IMR-90 (cell line): ENCODE results near the gene VPREB3. TPM values are rescaled to one million over a fixed set of nuclear protein-coding genes. Genes with fewer than 3 reads are reported as not detected.

Experiments used
- ATAC-seq: fragments of 200-7000 bp; cut with Tn5 transposase; 2 replicates; pipeline ENCODE4 v1.9.1; 2020; ENCODE audit warnings: low read depth, mild to moderate bottlenecking, moderate library complexity
- BruUV-seq: library from RNA; stranded (reverse); fragments of 400-500 nt; replicated peaks from 2 replicates; lab custom pipeline; 2021; lab: Mats Ljungman, UMichigan
- CTCF ChIA-PET: fragments of 300-600 bp; formaldehyde crosslinking; extraction: SDS; loops from one replicate; lab custom pipeline; 2021; ENCODE audit warnings: antibody characterized with exemption; lab: Yijun Ruan, JAX
- POLR2A ChIA-PET: fragments of 300-600 bp; sonication (Branson Sonifier 250); formaldehyde crosslinking; loops from one replicate; lab custom pipeline; 2022; ENCODE audit warnings: antibody characterized with exemption; ENCODE audit not compliant: unreplicated experiment; lab: Charles Lee
- DNase-seq: peaks from one replicate; pipeline ENCODE4 v3.0.0; 2013
- H2AFZ ChIP-seq: replicated peaks from 2 replicates; pipeline ENCODE3; 2013; ENCODE audit warnings: low read length, mild to moderate bottlenecking; ENCODE audit not compliant: poor library complexity
- H2AK5ac ChIP-seq: 2 replicates; pipeline ENCODE4 v1.6.1; 2013; ENCODE audit warnings: low read depth, low read length, inconsistent platforms
- H2AK9ac ChIP-seq: replicated peaks from 2 replicates; pipeline ENCODE3; 2013; ENCODE audit warnings: mild to moderate bottlenecking, low read depth, low read length, moderate library complexity; ENCODE audit not compliant: poor library complexity
- H2BK120ac ChIP-seq: 2 replicates; pipeline ENCODE4 v1.6.1; 2013; ENCODE audit warnings: low read depth, low read length, inconsistent platforms
- H2BK15ac ChIP-seq: 3 replicates; pipeline ENCODE4 v1.6.1; 2013; ENCODE audit warnings: low read depth, low read length, inconsistent platforms
- H2BK20ac ChIP-seq: 2 replicates; pipeline ENCODE4 v1.6.1; 2013; ENCODE audit warnings: low read depth, mild to moderate bottlenecking, inconsistent platforms, low read length, moderate library complexity
- H2BK5ac ChIP-seq: 2 replicates; pipeline ENCODE4 v1.6.1; 2013; ENCODE audit warnings: mild to moderate bottlenecking, low read depth, low read length, inconsistent platforms; ENCODE audit not compliant: poor library complexity, severe bottlenecking
- H3K14ac ChIP-seq: replicated peaks from 2 replicates; pipeline ENCODE4 v1.6.1; 2013; ENCODE audit warnings: low read depth, low read length, inconsistent platforms
- H3K18ac ChIP-seq: 2 replicates; pipeline ENCODE4 v1.6.1; 2013; ENCODE audit warnings: low read depth, low read length, control low read depth
- H3K23ac ChIP-seq: 2 replicates; pipeline ENCODE4 v1.6.1; 2013; ENCODE audit warnings: low read depth, low read length, inconsistent platforms
- H3K27ac ChIP-seq: 2 replicates; pipeline ENCODE4 v1.5.1; 2013; ENCODE audit warnings: mild to moderate bottlenecking, control low read depth, low read length; ENCODE audit not compliant: insufficient read depth
- H3K27me3 ChIP-seq: 2 replicates; pipeline ENCODE4 v1.6.1; 2013; ENCODE audit warnings: low read length; ENCODE audit not compliant: control insufficient read depth, insufficient read depth
- H3K36me3 ChIP-seq: 2 replicates; pipeline ENCODE4 v1.6.1; 2013; ENCODE audit warnings: low read length, mixed read lengths; ENCODE audit not compliant: control insufficient read depth, insufficient read depth
- H3K4ac ChIP-seq: 2 replicates; pipeline ENCODE4 v1.6.1; 2013; ENCODE audit warnings: low read depth, low read length, inconsistent platforms
- H3K4me1 ChIP-seq: 2 replicates; pipeline ENCODE4 v1.6.1; 2013; ENCODE audit warnings: low read length, mixed read lengths; ENCODE audit not compliant: control insufficient read depth, insufficient read depth
- H3K4me2 ChIP-seq: 2 replicates; pipeline ENCODE4 v1.6.1; 2013; ENCODE audit warnings: low read depth, mild to moderate bottlenecking, control low read depth, low read length, moderate library complexity
- H3K4me3 ChIP-seq: 2 replicates; pipeline ENCODE4 v1.5.1; 2013; ENCODE audit warnings: low read depth, mild to moderate bottlenecking, control low read depth, low read length, moderate library complexity; ENCODE audit not compliant: insufficient read depth
- H3K56ac ChIP-seq: 2 replicates; pipeline ENCODE4 v1.6.1; 2013; ENCODE audit warnings: low read length, inconsistent platforms; ENCODE audit not compliant: insufficient read depth; ENCODE audit errors: extremely low read depth
- H3K79me1 ChIP-seq, 2 experiments: 2 replicates each; pipeline ENCODE4 v1.6.1; 2013; ENCODE audit warnings: low read length in 2 of 2, inconsistent platforms in 1 of 2, low read depth in 1 of 2
- H3K9ac ChIP-seq: 2 replicates; pipeline ENCODE4 v1.6.1; 2013; ENCODE audit warnings: low read depth, low read length, control low read depth
- H3K9me1 ChIP-seq: 2 replicates; pipeline ENCODE4 v1.6.1; 2013; ENCODE audit warnings: low read length, inconsistent platforms; ENCODE audit not compliant: insufficient read depth
- H3K9me3 ChIP-seq: 2 replicates; pipeline ENCODE4 v1.6.1; 2013; ENCODE audit warnings: low read length; ENCODE audit not compliant: control insufficient read depth, insufficient read depth
- H4K20me1 ChIP-seq: 2 replicates; pipeline ENCODE4 v1.6.1; 2013; ENCODE audit warnings: low read length, inconsistent platforms; ENCODE audit not compliant: insufficient read depth
- H4K5ac ChIP-seq: 2 replicates; pipeline ENCODE4 v1.6.1; 2013; ENCODE audit warnings: mild to moderate bottlenecking, low read depth, low read length, control low read depth
- H4K8ac ChIP-seq, 2 experiments: 2 replicates each; pipeline ENCODE4 v1.6.1; 2013; ENCODE audit warnings: low read depth in 2 of 2, low read length in 2 of 2, control low read depth in 1 of 2, inconsistent platforms in 1 of 2
- H4K91ac ChIP-seq: 2 replicates; pipeline ENCODE4 v1.6.1; 2013; ENCODE audit warnings: low read depth, low read length, inconsistent platforms; ENCODE audit not compliant: insufficient read depth
- CHD1 ChIP-seq: IDR thresholded peaks from 2 replicates; pipeline ENCODE4 v1.6.1; 2012; ENCODE audit warnings: low read depth, low read length, improper control_type of control experiment
- FOS ChIP-seq: fragments of 150-350 bp; IDR thresholded peaks from 2 replicates; pipeline ENCODE4 v1.6.1; 2016; ENCODE audit warnings: low read depth, low read length
- NFE2L2 ChIP-seq: fragments of 150-350 bp; IDR thresholded peaks from 2 replicates; pipeline ENCODE4 v1.6.1; 2016; ENCODE audit warnings: low read depth, mild to moderate bottlenecking, low read length
- POLR2A ChIP-seq: IDR thresholded peaks from 2 replicates; pipeline ENCODE4 v1.6.1; 2012; ENCODE audit warnings: mild to moderate bottlenecking, low read depth, low read length
- RCOR1 ChIP-seq: IDR thresholded peaks from 2 replicates; pipeline ENCODE4 v1.6.1; 2012; ENCODE audit warnings: mild to moderate bottlenecking, low read length, improper control_type of control experiment; ENCODE audit not compliant: insufficient replicate concordance
- SMC3 ChIP-seq: fragments of 150-350 bp; IDR thresholded peaks from 2 replicates; pipeline ENCODE4 v1.6.1; 2016; ENCODE audit warnings: low read depth, mild to moderate bottlenecking, antibody characterized with exemption, low read length, moderate library complexity
- WGBS, 2 experiments: methylation state at CpG; one replicate each; pipeline versions ENCODE4 v1.1.5 to v1.1.7; 2013; ENCODE audit warnings: missing lambda C conversion rate in 2 of 2; ENCODE audit not compliant: insufficient read length in 1 of 2; ENCODE audit errors: extremely low coverage in 2 of 2; 5-methylcytosine and 5-hydroxymethylcytosine counted together
- dilution Hi-C: fragments of 300-500 bp; cut with HindIII; formaldehyde crosslinking; loops from one replicate; pipeline ENCODE4 v1.14.3; 2018; ENCODE audit warnings: low sequenced_read_pairs; ENCODE audit not compliant: unreplicated experiment
- in situ Hi-C: fragments of 300-500 bp; cut with MboI; formaldehyde crosslinking; loops from 3 replicates; pipeline ENCODE4 v1.14.3; 2019; ENCODE audit warnings: low sequenced_read_pairs, inconsistent platforms, mixed read lengths
- intact Hi-C: fragments of 100-400 bp; cut with micrococcal nuclease; formaldehyde crosslinking; loops from 2 replicates; pipeline ENCODE4 v1.10.0; 2022
- polyA plus RNA-seq, 3 experiments: library from polyadenylated mRNA; depleted of rRNA; stranded (reverse); fragments of >200 nt; gene quantifications; 2 replicates each; pipeline ENCODE4 v1.2.3, GENCODE V29; 2012; ENCODE audit warnings: low replicate concordance in 1 of 3
- total RNA-seq: library from RNA; depleted of rRNA; stranded (reverse); fragments of >200 nt; gene quantifications from 2 replicates; pipeline ENCODE4 v1.2.3, GENCODE V29; 2012
- TF ChIP-seq, protein P1 (sequence below): conservative IDR thresholded peaks from 2 replicates; pipeline ENCODE4 v1.5.1; 2012; ENCODE audit warnings: mild to moderate bottlenecking, low read depth, low read length, improper control_type of control experiment

Gene VPREB3
- total and polyA plus RNA-seq, 2 of the 4 experiments (the other 2 are of a cell fraction), result not detected

DNA sequence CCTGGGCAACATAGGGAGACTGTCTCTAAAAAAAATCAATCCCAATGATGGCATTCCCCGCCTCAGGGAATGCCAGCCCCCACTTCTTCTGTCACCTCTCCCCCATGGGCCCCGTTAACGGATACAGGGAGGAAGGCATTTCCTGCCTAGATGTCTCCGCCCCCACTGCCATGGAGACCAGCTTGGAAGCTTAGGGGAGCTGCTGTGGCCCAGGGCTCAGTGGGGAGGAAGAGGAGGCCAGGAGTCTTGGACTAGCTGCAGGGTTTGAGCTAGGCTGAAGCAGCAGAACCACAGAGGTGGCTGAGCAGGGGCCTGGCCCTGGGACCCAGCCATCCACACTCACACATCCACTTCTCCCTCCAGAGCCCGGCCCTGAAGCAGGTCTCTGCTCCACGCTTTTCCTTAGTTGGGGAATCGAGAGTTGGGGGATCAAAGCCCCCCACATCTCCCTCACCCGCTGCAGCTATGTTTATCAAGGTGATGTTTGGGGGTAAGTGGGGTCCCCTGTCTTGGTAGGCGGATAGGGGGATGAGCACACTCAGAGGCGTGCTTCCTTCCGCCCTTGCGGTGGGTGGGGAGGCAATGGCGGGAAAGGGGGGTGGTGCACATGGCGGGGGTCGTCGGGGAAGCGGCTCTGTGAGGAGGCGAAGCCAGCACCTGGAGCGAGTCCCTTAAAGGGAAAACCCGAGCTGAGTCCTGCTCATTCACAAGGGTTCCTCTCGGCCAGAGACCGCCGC lies 8.8 kb upstream of the VPREB3 start, which contains the start of gene C22orf15 (continued):
- TF ChIP-seq, protein P1, sequence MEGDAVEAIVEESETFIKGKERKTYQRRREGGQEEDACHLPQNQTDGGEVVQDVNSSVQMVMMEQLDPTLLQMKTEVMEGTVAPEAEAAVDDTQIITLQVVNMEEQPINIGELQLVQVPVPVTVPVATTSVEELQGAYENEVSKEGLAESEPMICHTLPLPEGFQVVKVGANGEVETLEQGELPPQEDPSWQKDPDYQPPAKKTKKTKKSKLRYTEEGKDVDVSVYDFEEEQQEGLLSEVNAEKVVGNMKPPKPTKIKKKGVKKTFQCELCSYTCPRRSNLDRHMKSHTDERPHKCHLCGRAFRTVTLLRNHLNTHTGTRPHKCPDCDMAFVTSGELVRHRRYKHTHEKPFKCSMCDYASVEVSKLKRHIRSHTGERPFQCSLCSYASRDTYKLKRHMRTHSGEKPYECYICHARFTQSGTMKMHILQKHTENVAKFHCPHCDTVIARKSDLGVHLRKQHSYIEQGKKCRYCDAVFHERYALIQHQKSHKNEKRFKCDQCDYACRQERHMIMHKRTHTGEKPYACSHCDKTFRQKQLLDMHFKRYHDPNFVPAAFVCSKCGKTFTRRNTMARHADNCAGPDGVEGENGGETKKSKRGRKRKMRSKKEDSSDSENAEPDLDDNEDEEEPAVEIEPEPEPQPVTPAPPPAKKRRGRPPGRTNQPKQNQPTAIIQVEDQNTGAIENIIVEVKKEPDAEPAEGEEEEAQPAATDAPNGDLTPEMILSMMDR, result no peak

DNA sequence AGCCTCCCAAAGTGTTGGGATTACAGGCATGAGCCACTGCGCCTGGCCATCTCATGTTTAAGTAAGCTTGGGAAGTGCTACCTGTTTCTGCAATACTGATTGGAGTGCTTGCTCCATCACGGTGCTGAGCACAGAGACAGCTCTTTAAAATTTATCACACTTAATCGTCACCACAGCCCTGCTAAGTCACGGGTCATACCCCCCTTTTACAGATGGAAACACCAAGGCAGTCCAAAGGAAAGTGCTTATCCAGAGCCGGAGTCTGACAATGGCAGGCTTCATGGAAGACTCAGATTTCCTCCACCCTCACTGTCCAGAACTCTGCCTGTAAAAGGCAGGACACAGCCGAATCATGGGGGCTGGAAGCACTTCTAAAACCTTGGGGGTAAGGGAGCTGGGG lies 5.8 kb upstream of the VPREB3 start:
- H3K4me3 ChIP-seq, result no peak overlapping the region
- in situ Hi-C loops, result no loop called here
- no peak overlapping the region for H2AK5ac ChIP-seq
- H3K4me1 ChIP-seq, result peaks cover 8% of the 10 kb centered on the region
- H3K9me3 ChIP-seq, result no peaks in the 10 kb centered on the region
- H2AK9ac ChIP-seq, result no peak overlapping the region
- H2BK120ac ChIP-seq, result no peak overlapping the region
- no peaks in the 10 kb centered on the region for H3K79me1 ChIP-seq
- H2AFZ ChIP-seq, result no peak overlapping the region
- no peaks in the 10 kb centered on the region for H4K20me1 ChIP-seq
- no peaks in the 10 kb centered on the region for H3K36me3 ChIP-seq
- 0 out of 2 replicates have a peak, but pooled peaks cover 1% of the 10 kb centered on the region for H3K27me3 ChIP-seq
- H4K8ac ChIP-seq, result no peak overlapping the region
- WGBS, 2 experiments, result no CpG with 5 or more reads among the region's 6 CpGs
- CTCF ChIA-PET, result no interaction called here
- no peak overlapping the region for H3K18ac ChIP-seq
- ATAC-seq, result no peak
- 0 out of 2 replicates have a peak, but pooled peaks cover 7% of the 10 kb centered on the region for H3K9me1 ChIP-seq
- H2BK5ac ChIP-seq, result no peak overlapping the region
- no peak overlapping the region for H2BK20ac ChIP-seq
- H4K91ac ChIP-seq, result no peak overlapping the region
- no peak for DNase-seq
- no peak overlapping the region for H3K14ac ChIP-seq
- H3K27ac ChIP-seq, result no peak overlapping the region
- no peak overlapping the region for H2BK15ac ChIP-seq
- no peak overlapping the region for H3K4ac ChIP-seq
- H3K9ac ChIP-seq, result no peak overlapping the region
- no peak for TF ChIP-seq POLR2A
- no peak for TF ChIP-seq SMC3
- TF ChIP-seq NFE2L2, result no peak
- no peak for TF ChIP-seq FOS
- TF ChIP-seq RCOR1, result no peak
- no peak for TF ChIP-seq CHD1
- POLR2A ChIA-PET, result no interaction called here
- dilution Hi-C loops, result no loop called here
- no TSS peak for BruUV-seq
- no peak overlapping the region for H3K56ac ChIP-seq
- intact Hi-C loops, result no loop called here
- no peak overlapping the region for H3K4me2 ChIP-seq
- H4K5ac ChIP-seq, result no peak overlapping the region
- H3K23ac ChIP-seq, result no peak overlapping the region
